ENCODE results near the gene CLRN3. TPM values are rescaled to one million over a fixed set of nuclear protein-coding genes. Genes with fewer than 3 reads are reported as not detected.

The CLRN3 gene
- polyA plus RNA-seq, 3 donors = 18.4 to 22.8 (median 21.4) TPM

GRCh38 chr10:127920306-127921074, 27.7 kb upstream of the CLRN3 start:
- DNase-seq (ENCODE audit: low read depth in 3 of 3, low spot score in 2 of 3) = no peak

- DNase-seq (ENCODE audit: low read depth in 3 of 3, low spot score in 2 of 3) = no peak
Observed at GRCh38 chr10:127919418-127920271, 26.9 kb upstream of the CLRN3 start.

GRCh38 chr10:127918572-127918971, 25.8 kb upstream of the CLRN3 start:
- no peak for DNase-seq (ENCODE audit: low read depth in 3 of 3, low spot score in 2 of 3)

GRCh38 chr10:127916826-127917225, 24.1 kb upstream of the CLRN3 start:
- DNase-seq (ENCODE audit: low read depth in 3 of 3, low spot score in 2 of 3) = no peak

GRCh38 chr10:127915324-127915723, 22.6 kb upstream of the CLRN3 start:
- DNase-seq (ENCODE audit: low read depth in 3 of 3, low spot score in 2 of 3) = no peak

- no peak for DNase-seq (ENCODE audit: low read depth in 3 of 3, low spot score in 2 of 3)
Observed at GRCh38 chr10:127913368-127913759, 20.6 kb upstream of the CLRN3 start.

- no peak for DNase-seq (ENCODE audit: low read depth in 3 of 3, low spot score in 2 of 3)
Observed at GRCh38 chr10:127912607-127913367, 20.0 kb upstream of the CLRN3 start.

GRCh38 chr10:127911867-127912257, 19.1 kb upstream of the CLRN3 start:
- no peak for DNase-seq (ENCODE audit: low read depth in 3 of 3, low spot score in 2 of 3)

- no peak for DNase-seq (ENCODE audit: low read depth in 3 of 3, low spot score in 2 of 3)
Observed at GRCh38 chr10:127911218-127911866, 18.6 kb upstream of the CLRN3 start.

- DNase-seq (ENCODE audit: low read depth in 3 of 3, low spot score in 2 of 3) = no peak
Observed at GRCh38 chr10:127910464-127910770, 17.7 kb upstream of the CLRN3 start.

- no peak for DNase-seq (ENCODE audit: low read depth in 3 of 3, low spot score in 2 of 3)
Observed at GRCh38 chr10:127909716-127910463, 17.1 kb upstream of the CLRN3 start.

GRCh38 chr10:127908959-127909267, 16.2 kb upstream of the CLRN3 start:
- no peak for DNase-seq (ENCODE audit: low read depth in 3 of 3, low spot score in 2 of 3)

- DNase-seq (ENCODE audit: low read depth in 3 of 3, low spot score in 2 of 3) = no peak
Observed at GRCh38 chr10:127908106-127908958, 15.6 kb upstream of the CLRN3 start.

GRCh38 chr10:127907411-127908105, 14.8 kb upstream of the CLRN3 start:
- no peak for DNase-seq (ENCODE audit: low read depth in 3 of 3, low spot score in 2 of 3)

GRCh38 chr10:127906548-127907377, 14.0 kb upstream of the CLRN3 start, which contains the start of gene PTPRE:
Gene PTPRE, plus strand, starts transcription at chr10:127907103. Its CDS starts 133,779 bp downstream, at chr10:128040882.
- no peak for DNase-seq (ENCODE audit: low read depth in 3 of 3, low spot score in 2 of 3)

- DNase-seq (ENCODE audit: low read depth in 3 of 3, low spot score in 2 of 3) = no peak
Observed at GRCh38 chr10:127905848-127906261, 13.1 kb upstream of the CLRN3 start.

GRCh38 chr10:127905001-127905847, 12.5 kb upstream of the CLRN3 start:
- DNase-seq (ENCODE audit: low read depth in 3 of 3, low spot score in 2 of 3) = no peak
